ENCODE measurements around the gene DIDO1. TPM values are rescaled to one million over a fixed set of nuclear protein-coding genes. Genes with fewer than 3 reads are reported as not detected.
A peak's percentile ranks its signal among the peaks of the same experiment; 100 is the strongest.

Gene DIDO1
- total RNA-seq, 4 donors from 2014 or later, result 68.3 to 135 (median 88.0) TPM

DNA sequence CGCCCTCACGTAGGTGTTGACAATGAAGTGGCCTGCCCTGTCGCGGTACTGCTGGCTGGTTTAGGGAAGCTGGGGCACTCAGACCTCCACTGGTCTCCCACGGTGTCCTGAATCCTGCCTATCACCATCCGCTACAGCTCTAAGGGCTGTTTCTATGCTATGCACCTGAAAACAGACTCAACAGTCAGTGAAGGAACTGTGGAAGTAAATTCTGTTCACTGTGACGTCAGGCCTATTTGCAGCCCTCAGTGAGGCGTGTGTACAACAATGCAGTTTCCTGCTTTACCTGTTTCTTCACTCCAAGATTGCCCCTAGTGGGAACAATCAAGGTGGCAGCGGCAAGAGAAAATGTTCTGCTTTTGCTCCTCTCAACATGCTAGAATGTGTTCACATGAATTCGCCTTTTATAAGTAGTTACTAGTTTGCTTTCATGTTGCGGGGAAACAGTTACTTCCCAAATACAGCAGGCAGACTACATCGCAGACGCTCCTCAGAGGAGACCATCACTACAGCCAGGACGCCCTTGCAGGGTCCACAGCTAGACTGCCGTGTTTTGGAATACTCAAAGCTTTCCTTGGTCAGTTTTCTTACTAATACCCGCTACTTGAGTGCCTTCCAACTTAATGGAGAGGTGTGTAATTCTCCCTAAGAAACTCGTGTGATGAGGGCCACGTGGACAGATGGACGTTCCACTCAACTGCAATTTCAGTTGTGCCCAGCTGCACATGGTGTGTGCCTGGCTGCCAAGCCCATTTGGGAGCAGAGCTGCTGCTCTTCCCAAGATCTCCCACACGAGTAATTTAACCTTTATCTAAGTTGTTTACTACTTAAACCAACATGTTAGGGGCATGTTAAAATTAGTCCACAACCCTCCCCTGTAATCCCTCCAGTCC is 25.4 kb downstream of the DIDO1 start:
- intact Hi-C loops (cut with DNase I; ENCODE audit: low total_unique reads), result no loop called here
- Histone ChIP-seq H3K9me3 (no peaks in the 10 kb centered on the region), H3K27ac (peak overlapping the region; percentile 58 to 77 (median 74)), H3K4me3 (no peak overlapping the region), H3K4me1 (peaks cover 18 to 32% (median 22%) of the 10 kb centered on the region in 4 donors), H3K36me3 (peaks cover 0 to 32% (median 11%) of the 10 kb centered on the region in 4 donors), H3K27me3 (no peaks in the 10 kb centered on the region)
- peak; percentile 53 for DNase-seq
- in situ Hi-C loops (cut with MboI; ENCODE audit: low pct_ligation_motif_present in 1 of 4, low pct_unique_long_range_greater_than_20kb in 1 of 4, low sequenced_read_pairs in 3 of 4), result no loop called here
- WGBS, 2 donors (ENCODE audit: low coverage in 1 of 2), result 45 to 83% methylated on average over 4 to 20 of the region's 20 CpGs
- TF ChIP-seq POLR2AphosphoS5 (IDR thresholded peaks at IDR 0.05) (peak in 1 of 3 donors; percentile 38), POLR2A (IDR thresholded peaks at IDR 0.05) (no peak), CTCF (IDR thresholded peaks at IDR 0.05) (peak in 2 of 5 experiments; percentile 8 to 11), EP300 (IDR thresholded peaks at IDR 0.05; ENCODE audit: low read depth) (no peak)

GRCh38 chr20:62900052-62900691 is 26.1 kb downstream of the DIDO1 start:
- H3K27ac ChIP-seq, result peak overlapping the region; percentile 58 to 77 (median 74)
- in situ Hi-C loops (cut with MboI; ENCODE audit: low pct_ligation_motif_present in 1 of 4, low pct_unique_long_range_greater_than_20kb in 1 of 4, low sequenced_read_pairs in 3 of 4), result no loop called here
- 5% methylated on average over 11 of the region's 11 CpGs; no CpG with 5 or more reads in 1 of the 2 donors for WGBS, 2 donors (ENCODE audit: low coverage in 1 of 2)
- no peak overlapping the region for H3K4me3 ChIP-seq
- H3K27me3 ChIP-seq, result no peaks in the 10 kb centered on the region
- H3K9me3 ChIP-seq, result no peaks in the 10 kb centered on the region
- peak; percentile 86 to 96 (median 91) for TF ChIP-seq CTCF (IDR thresholded peaks at IDR 0.05)
- TF ChIP-seq EP300 (IDR thresholded peaks at IDR 0.05; ENCODE audit: low read depth), result no peak
- peak in 2 of 3 donors; percentile 28 to 39 for TF ChIP-seq POLR2AphosphoS5 (IDR thresholded peaks at IDR 0.05)
- H3K4me1 ChIP-seq, result peaks cover 18 to 32% (median 22%) of the 10 kb centered on the region in 4 donors
- peaks cover 0 to 30% (median 8%) of the 10 kb centered on the region in 4 donors for H3K36me3 ChIP-seq
- intact Hi-C loops (cut with DNase I; ENCODE audit: low total_unique reads), result no loop called here
- peak; percentile 81 for DNase-seq

DNA sequence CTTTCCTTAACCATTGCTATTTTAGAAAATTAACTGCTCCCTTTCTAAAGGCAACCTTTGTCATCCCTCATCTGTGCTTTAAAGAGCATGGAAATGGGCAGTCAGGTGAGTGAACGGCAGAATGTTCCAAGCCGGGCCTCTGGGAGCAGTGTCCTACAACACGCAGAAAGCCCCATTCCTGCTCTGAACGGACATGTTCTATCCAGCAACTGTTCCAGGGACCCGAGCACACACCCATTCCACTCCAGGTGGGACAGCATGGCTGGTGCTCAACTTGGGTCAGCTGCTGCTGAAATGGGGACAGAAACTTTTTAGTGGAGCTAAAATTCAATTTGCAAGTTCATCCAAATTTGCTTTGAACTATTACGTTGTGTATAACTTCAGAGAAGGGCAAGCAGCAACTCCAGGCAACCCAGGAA is 26.7 kb downstream of the DIDO1 start:
- WGBS, 2 donors (ENCODE audit: low coverage in 1 of 2), result 0 to 6% methylated on average over 1 to 6 of the region's 6 CpGs
- DNase-seq, result peak; percentile 42
- Histone ChIP-seq H3K27ac (peak overlapping the region; percentile 58 to 77 (median 74)), H3K4me3 (no peak overlapping the region), H3K9me3 (no peaks in the 10 kb centered on the region), H3K4me1 (peaks cover 18 to 32% (median 22%) of the 10 kb centered on the region in 4 donors), H3K27me3 (no peaks in the 10 kb centered on the region), H3K36me3 (peaks cover 0 to 30% (median 8%) of the 10 kb centered on the region in 4 donors)
- intact Hi-C loops (cut with DNase I; ENCODE audit: low total_unique reads) (no loop called here), in situ Hi-C loops (cut with MboI; ENCODE audit: low pct_ligation_motif_present in 1 of 4, low pct_unique_long_range_greater_than_20kb in 1 of 4, low sequenced_read_pairs in 3 of 4) (loop anchor here in 2 of 4 donors (25.0 kb wide), 1 partner anchor 113 kb away; the partner anchor contains the start of gene BHLHE23 (in 2 of the 2))
- no peak for TF ChIP-seq CTCF (IDR thresholded peaks at IDR 0.05)
- no peak for TF ChIP-seq EP300 (IDR thresholded peaks at IDR 0.05; ENCODE audit: low read depth)
- TF ChIP-seq POLR2A (IDR thresholded peaks at IDR 0.05), result no peak
- TF ChIP-seq POLR2AphosphoS5 (IDR thresholded peaks at IDR 0.05), result no peak
